HUES6 (cell line): ENCODE results near the gene SFXN5.
"Not testable (repeated sequence)": the region's sequence is repeated elsewhere in the genome, so short reads cannot be mapped to it uniquely, and the experiment has no call there.

Experiments used
- H3K27ac ChIP-seq: 2 replicates; pipeline ENCODE4 v1.7.0; 2013; ENCODE audit warnings: low read depth, mild to moderate bottlenecking, low read length, inconsistent platforms
- H3K27me3 ChIP-seq: 2 replicates; pipeline ENCODE4 v1.6.1; 2013; ENCODE audit warnings: low read length; ENCODE audit not compliant: control insufficient read depth, insufficient read depth
- H3K36me3 ChIP-seq: 2 replicates; pipeline ENCODE4 v1.6.1; 2013; ENCODE audit warnings: low read length; ENCODE audit not compliant: control insufficient read depth, insufficient read depth
- H3K4me1 ChIP-seq: 2 replicates; pipeline ENCODE4 v1.6.1; 2013; ENCODE audit warnings: low read length; ENCODE audit not compliant: control insufficient read depth, insufficient read depth
- H3K4me3 ChIP-seq: 2 replicates; pipeline ENCODE4 v1.5.1; 2013; ENCODE audit warnings: low read depth, low read length
- H3K9ac ChIP-seq: one replicate; pipeline ENCODE4 v1.6.1; 2013; ENCODE audit warnings: mild to moderate bottlenecking, low read length
- H3K9me3 ChIP-seq: 2 replicates; pipeline ENCODE4 v1.6.1; 2013; ENCODE audit warnings: low read depth, low read length; ENCODE audit not compliant: control insufficient read depth, insufficient read depth

Gene SFXN5

GRCh38 chr2:73071360-73072128 is at the start of gene SFXN5:
SFXN5 (minus strand) TSS chr2:73071712; CDS start chr2:73071705, 7 bp downstream.
- H3K27me3 ChIP-seq, result no peaks in the 10 kb centered on the region
- H3K9ac ChIP-seq, result peak within 1 kb of the TSS; percentile 88
- peaks cover 17% of the 10 kb centered on the region; the same call in 1 of the 2 replicates for H3K4me1 ChIP-seq
- H3K9me3 ChIP-seq, result no peaks in the 10 kb centered on the region
- H3K4me3 ChIP-seq, result peak within 1 kb of the TSS; percentile 92
- H3K27ac ChIP-seq, result peak within 1 kb of the TSS; percentile 89
- H3K36me3 ChIP-seq, result no peaks in the 10 kb centered on the region

- not testable (repeated sequence) for H3K4me1 ChIP-seq, H3K36me3 ChIP-seq, H3K27me3 ChIP-seq, H3K4me3 ChIP-seq, H3K9ac ChIP-seq, H3K27ac ChIP-seq, H3K9me3 ChIP-seq
Observed at GRCh38 chr2:73119611-73120239, 48.2 kb upstream of the SFXN5 start.

- H3K27ac ChIP-seq, result no peak overlapping the region
- peaks cover 8% of the 10 kb centered on the region; the same call in 1 of the 2 replicates for H3K9me3 ChIP-seq
- peaks cover 9% of the 10 kb centered on the region for H3K27me3 ChIP-seq
- H3K36me3 ChIP-seq, result no peaks in the 10 kb centered on the region
- no peak overlapping the region for H3K4me3 ChIP-seq
- H3K4me1 ChIP-seq, result no peaks in the 10 kb centered on the region
- H3K9ac ChIP-seq, result no peak overlapping the region
Observed at GRCh38 chr2:73117441-73117840, 45.9 kb upstream of the SFXN5 start.

GRCh38 chr2:73116182-73116960 is 44.9 kb upstream of the SFXN5 start:
- Histone ChIP-seq H3K4me1 (no peaks in the 10 kb centered on the region; the same call in 1 of the 2 replicates), H3K36me3 (no peaks in the 10 kb centered on the region), H3K27me3 (peaks cover 11% of the 10 kb centered on the region), H3K27ac (no peak overlapping the region), H3K9ac (no peak overlapping the region), H3K4me3 (no peak overlapping the region), H3K9me3 (peaks cover 8% of the 10 kb centered on the region; the same call in 1 of the 2 replicates)

GRCh38 chr2:73114273-73114867 is 42.9 kb upstream of the SFXN5 start:
- Histone ChIP-seq H3K4me3 (no peak overlapping the region), H3K9me3 (peaks cover 8% of the 10 kb centered on the region; the same call in 1 of the 2 replicates), H3K27ac (no peak overlapping the region), H3K27me3 (peaks cover 11% of the 10 kb centered on the region), H3K4me1 (peaks cover 10% of the 10 kb centered on the region), H3K36me3 (no peaks in the 10 kb centered on the region), H3K9ac (no peak overlapping the region)

GRCh38 chr2:73112913-73113854 is 41.7 kb upstream of the SFXN5 start, which contains the start of gene RAB11FIP5:
RAB11FIP5 (minus strand) TSS chr2:73112948; CDS start chr2:73112777, 171 bp downstream.
- Histone ChIP-seq H3K9me3 (peaks cover 8% of the 10 kb centered on the region; the same call in 1 of the 2 replicates), H3K27ac (peak within 1 kb of the TSS; percentile 64; the same call in 1 of the 2 replicates), H3K9ac (peak within 1 kb of the TSS; percentile 72)

GRCh38 chr2:73112026-73112912 is 40.8 kb upstream of the SFXN5 start:
- H3K9ac ChIP-seq, result peak overlapping the region; percentile 70
- H3K36me3 ChIP-seq, result no peaks in the 10 kb centered on the region
- no peak overlapping the region for H3K27ac ChIP-seq
- peak overlapping the region; percentile 71 for H3K4me3 ChIP-seq
- H3K4me1 ChIP-seq, result peaks cover 10% of the 10 kb centered on the region
- peaks cover 8% of the 10 kb centered on the region; the same call in 1 of the 2 replicates for H3K9me3 ChIP-seq
- H3K27me3 ChIP-seq, result peaks cover 11% of the 10 kb centered on the region

More at GRCh38 chr2:73112913-73113854, 41.7 kb upstream of the SFXN5 start, which contains the start of gene RAB11FIP5:
- H3K36me3 ChIP-seq, result no peaks in the 10 kb centered on the region
- H3K4me1 ChIP-seq, result peaks cover 10% of the 10 kb centered on the region
- H3K27me3 ChIP-seq, result peaks cover 11% of the 10 kb centered on the region
- peak within 1 kb of the TSS; percentile 71 for H3K4me3 ChIP-seq

GRCh38 chr2:73111073-73112025 is 39.8 kb upstream of the SFXN5 start:
- no peak overlapping the region for H3K27ac ChIP-seq
- peaks cover 10% of the 10 kb centered on the region for H3K4me1 ChIP-seq
- H3K36me3 ChIP-seq, result no peaks in the 10 kb centered on the region
- H3K9ac ChIP-seq, result peak overlapping the region; percentile 70
- H3K27me3 ChIP-seq, result peaks cover 11% of the 10 kb centered on the region
- H3K4me3 ChIP-seq, result peak overlapping the region; percentile 71
- peaks cover 8% of the 10 kb centered on the region; the same call in 1 of the 2 replicates for H3K9me3 ChIP-seq
